DMS53 (cell line): ENCODE results near the gene ZNF837.
"Not testable (repeated sequence)": the region's sequence is repeated elsewhere in the genome, so short reads cannot be mapped to it uniquely, and the experiment has no call there.

Experiments used
- DNase-seq: peaks from one replicate; lab custom pipeline; 2025; lab: John Stamatoyannopoulos, UW

ZNF837 gene

GRCh38 chr19:58396691-58397532 lies 16.1 kb upstream of the ZNF837 start:
- no peak for DNase-seq

GRCh38 chr19:58395979-58396627 lies 15.3 kb upstream of the ZNF837 start:
- peak; percentile 61 for DNase-seq

- DNase-seq = peak; percentile 94
Measured at GRCh38 chr19:58395220-58395978, 14.6 kb upstream of the ZNF837 start, which contains the start of gene RNF225. Gene RNF225, plus strand, starts transcription at chr19:58395656. Its CDS starts 434 bp downstream, at chr19:58396090.

GRCh38 chr19:58394821-58395219 lies 14.0 kb upstream of the ZNF837 start:
- DNase-seq = no peak

GRCh38 chr19:58393725-58394033 lies 12.8 kb upstream of the ZNF837 start:
- no peak for DNase-seq

- peak; percentile 48 for DNase-seq
Measured at GRCh38 chr19:58392945-58393724, 12.3 kb upstream of the ZNF837 start.

- DNase-seq = no peak
Measured at GRCh38 chr19:58388175-58388526, 7.3 kb upstream of the ZNF837 start.

GRCh38 chr19:58387338-58388174 lies 6.7 kb upstream of the ZNF837 start:
- DNase-seq = peak; percentile 50

- peak; percentile 99 for DNase-seq
Measured at GRCh38 chr19:58386576-58387337, 5.9 kb upstream of the ZNF837 start, which contains the start of gene RPS5. Gene RPS5, plus strand, starts transcription at chr19:58387269. Its CDS starts 869 bp downstream, at chr19:58388138.

GRCh38 chr19:58385891-58386575 lies 5.2 kb upstream of the ZNF837 start:
- peak; percentile 71 for DNase-seq

GRCh38 chr19:58385313-58385890 lies 4.6 kb upstream of the ZNF837 start:
- no peak for DNase-seq

GRCh38 chr19:58382997-58383603 lies 2.3 kb upstream of the ZNF837 start:
- no peak for DNase-seq

- DNase-seq = no peak
Measured at GRCh38 chr19:58381460-58382212, 806 bp upstream of the ZNF837 start.

GRCh38 chr19:58380037-58380661 lies 681 bp downstream of the ZNF837 start:
- DNase-seq = peak; percentile 64

GRCh38 chr19:58379246-58379645 lies 1.6 kb downstream of the ZNF837 start:
- DNase-seq = no peak

GRCh38 chr19:58376724-58377123 lies 4.1 kb downstream of the ZNF837 start:
- not testable (repeated sequence) for DNase-seq

GRCh38 chr19:58374200-58374599 lies 6.6 kb downstream of the ZNF837 start:
- DNase-seq = no peak
